Skeletal muscle cell (primary cell): Measurements from ENCODE around the gene PCDH17.

Source experiments
- DNase-seq: peaks from one replicate; pipeline ENCODE4 v3.0.0-alpha.2; 2010; ENCODE audit warnings: low read depth
- H3K4me3 ChIP-seq: 2 replicates; pipeline ENCODE4 v1.5.1; 2011; ENCODE audit warnings: low read depth, mild to moderate bottlenecking, control low read depth, low read length, moderate library complexity

The PCDH17 gene

DNA sequence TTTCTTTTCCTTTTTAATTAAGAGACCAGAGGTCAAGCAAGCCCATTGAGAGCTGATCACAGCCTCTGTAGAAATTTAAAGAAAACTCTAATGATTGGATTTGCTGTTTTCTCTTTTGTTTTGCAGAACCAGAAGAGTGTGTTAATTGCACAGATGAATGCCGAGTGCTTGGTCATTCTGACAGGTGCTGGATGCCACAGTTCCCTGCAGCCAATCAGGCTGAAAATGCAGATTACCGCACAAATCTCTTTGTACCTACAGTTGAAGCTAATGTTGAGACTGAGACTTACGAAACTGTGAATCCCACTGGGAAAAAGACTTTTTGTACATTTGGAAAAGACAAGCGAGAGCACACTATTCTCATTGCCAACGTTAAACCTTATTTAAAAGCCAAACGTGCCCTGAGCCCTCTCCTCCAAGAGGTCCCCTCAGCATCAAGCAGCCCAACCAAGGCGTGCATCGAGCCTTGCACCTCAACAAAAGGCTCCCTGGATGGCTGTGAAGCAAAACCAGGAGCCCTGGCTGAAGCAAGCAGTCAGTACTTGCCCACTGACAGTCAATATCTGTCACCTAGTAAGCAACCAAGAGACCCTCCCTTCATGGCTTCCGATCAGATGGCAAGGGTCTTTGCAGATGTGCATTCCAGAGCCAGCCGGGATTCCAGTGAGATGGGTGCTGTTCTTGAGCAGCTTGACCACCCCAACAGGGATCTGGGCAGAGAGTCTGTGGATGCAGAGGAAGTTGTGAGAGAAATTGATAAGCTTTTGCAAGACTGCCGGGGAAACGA lies 93.1 kb downstream of the PCDH17 start:
- no peak for DNase-seq
- no peak overlapping the region for H3K4me3 ChIP-seq

DNA sequence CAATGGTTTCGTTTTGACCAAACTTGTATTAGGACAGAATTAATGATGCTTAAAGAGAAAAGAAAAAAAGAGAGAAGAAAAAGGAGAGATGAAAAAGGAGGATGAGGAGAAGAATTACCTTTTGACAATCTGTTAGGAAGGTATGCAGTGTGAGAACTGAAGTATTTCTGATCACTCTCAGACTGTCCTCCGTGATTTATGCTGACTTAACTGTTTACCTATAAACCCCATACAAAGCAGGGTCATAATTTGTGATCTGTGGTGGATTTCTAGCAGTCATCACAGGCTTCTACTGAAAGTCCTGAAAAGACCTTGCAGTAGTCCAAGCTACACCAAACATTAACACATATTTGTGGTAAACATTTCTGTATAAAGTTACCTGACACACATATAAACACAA lies 93.9 kb downstream of the PCDH17 start:
- H3K4me3 ChIP-seq: no peak overlapping the region
- no peak for DNase-seq

DNA sequence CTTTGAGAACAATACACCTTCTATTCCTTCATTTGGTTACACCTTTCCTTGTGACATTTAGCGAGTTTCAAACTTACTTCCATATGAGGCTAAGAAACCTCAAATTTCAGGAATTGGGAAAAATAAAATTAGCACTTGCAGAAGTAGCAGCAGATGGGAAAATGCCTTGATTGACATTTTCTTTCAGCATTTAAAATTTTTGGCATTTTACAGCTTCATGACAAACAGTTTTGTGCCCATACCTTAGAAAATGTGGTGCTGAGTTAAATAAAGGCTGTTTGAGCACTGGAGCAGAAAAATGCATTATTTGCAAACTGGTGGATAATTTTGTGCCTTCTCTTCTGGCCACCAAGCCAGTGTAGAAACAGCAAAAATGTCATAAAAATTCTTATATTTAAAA lies 95.4 kb downstream of the PCDH17 start:
- no peak overlapping the region for H3K4me3 ChIP-seq
- no peak for DNase-seq

DNA sequence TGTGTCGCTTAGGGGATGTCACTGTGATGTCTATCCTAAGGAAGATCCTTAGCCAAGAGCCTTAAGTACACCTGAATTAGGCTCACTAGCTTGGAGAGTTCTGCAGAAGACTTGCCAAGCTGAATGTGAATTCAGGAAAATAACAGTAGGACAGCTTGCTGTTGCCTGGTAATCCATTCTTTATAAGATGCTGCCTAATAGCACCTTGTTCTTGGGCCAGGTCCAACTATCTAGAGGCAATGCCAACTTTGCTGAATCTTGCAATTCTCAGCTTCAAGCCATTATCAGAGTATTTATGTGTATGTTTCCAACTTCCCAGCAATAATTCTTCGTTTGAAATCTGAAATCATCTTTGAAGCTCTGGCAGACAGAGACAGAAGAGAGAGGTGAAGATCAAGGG lies 102.8 kb downstream of the PCDH17 start:
- H3K4me3 ChIP-seq: no peak overlapping the region
- no peak for DNase-seq

DNA sequence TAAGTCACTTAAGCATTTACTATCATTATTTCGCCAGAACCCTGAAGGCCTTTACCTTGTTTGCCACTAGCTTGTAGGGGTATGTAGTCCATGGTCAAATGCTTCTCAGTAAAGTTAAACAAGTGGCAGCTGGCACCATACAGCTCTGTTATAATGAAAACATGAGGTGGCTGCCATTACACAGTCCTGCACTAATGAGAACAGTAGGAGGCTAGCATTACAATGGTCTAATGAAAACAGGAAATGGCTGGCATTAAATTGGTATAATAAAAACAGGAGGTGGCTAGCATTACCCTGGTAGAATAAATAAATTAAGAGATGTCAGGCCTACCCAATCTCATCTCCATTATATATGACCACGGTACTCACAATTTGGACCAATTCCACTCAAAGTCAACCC lies 107.5 kb downstream of the PCDH17 start:
- DNase-seq: no peak
- no peak overlapping the region for H3K4me3 ChIP-seq

DNA sequence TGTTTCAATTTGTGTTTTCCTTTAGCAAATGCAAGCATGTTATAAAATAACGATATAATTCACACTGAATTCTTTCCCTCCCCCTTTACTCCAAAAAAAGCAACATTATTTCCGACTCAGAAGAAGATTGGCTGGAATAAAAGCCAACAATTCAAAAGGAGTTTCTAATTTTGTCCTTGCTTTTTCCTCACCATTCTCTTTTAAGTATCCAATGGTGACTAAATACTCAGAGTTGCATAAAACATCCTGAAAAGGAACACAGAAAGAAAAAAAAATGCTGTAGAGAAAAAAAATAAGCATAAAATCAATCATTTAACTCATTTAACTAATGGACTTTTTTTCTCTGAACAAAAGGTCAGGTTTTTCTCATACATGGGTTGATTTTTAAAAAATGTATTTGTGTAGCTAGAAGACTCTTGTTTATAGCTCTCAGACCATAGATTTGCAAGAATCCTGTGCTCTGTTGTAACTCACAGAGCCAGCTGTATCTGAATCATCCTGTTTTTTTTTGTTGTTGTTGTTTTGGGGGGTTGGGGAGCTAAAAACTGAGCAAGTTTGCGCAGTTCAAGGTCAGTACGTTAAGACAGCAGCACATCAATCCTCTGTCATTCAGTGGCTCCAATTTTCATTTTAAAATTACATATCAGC lies 108.1 kb downstream of the PCDH17 start:
- H3K4me3 ChIP-seq: no peak overlapping the region
- DNase-seq: peak; percentile 12

DNA sequence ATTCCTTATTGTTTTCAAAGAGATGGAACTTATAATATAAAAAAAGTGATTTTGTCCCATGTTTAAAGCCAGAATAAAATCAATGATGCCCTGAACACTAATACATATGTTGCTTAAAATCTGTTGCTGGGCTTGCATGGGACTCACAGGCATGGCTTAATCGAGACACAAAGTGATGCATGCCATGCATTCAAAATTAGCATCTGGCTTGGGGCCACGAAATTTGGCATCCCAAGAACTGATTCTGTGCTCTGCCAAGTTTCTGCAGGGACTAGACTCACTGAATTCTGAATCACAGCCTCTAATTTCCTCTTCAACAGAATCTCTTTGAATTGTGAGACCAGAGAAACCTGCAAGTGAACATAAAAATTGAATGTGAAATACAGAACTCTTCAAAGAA lies 109.2 kb downstream of the PCDH17 start:
- no peak overlapping the region for H3K4me3 ChIP-seq
- peak; percentile 10 for DNase-seq

DNA sequence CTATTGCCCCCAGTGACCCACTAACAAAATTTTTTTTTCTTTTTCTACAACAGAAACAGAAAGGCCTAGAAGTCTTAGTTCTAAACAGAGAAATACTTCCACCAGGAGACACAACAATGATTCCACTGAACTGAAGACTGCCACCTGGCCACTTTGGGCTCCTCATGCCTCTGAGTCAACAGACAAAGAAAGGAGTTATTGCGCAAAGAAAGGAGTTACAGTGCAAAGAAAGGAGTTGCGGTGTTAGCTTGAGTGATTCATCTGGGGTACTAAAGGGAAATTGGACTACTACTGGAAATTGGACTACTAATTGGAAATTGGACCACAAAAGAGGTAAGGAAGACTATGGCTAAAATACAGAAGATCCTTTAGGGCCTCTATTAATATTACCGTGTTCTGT lies 116.6 kb downstream of the PCDH17 start:
- DNase-seq: peak; percentile 4
- H3K4me3 ChIP-seq: no peak overlapping the region

DNA sequence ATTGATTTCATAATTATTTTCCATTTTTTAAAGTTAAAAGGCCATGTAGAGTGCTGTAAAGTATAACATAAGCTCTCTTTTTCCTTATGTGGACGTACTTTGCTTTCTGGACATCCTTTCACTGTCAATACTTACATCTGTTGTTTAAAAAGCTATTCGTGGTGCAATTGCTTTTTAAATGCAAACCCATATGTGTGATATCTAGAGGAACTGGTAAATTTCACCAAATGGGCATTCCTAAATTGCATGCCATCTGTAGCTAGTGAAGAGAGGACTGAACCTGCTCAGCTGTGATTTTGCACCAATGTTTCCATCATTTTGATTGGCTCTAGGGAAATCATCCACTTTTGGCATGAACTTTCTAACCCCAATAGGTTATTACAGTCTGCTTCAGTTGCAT lies 129.4 kb downstream of the PCDH17 start:
- no peak for DNase-seq
- H3K4me3 ChIP-seq: no peak overlapping the region

DNA sequence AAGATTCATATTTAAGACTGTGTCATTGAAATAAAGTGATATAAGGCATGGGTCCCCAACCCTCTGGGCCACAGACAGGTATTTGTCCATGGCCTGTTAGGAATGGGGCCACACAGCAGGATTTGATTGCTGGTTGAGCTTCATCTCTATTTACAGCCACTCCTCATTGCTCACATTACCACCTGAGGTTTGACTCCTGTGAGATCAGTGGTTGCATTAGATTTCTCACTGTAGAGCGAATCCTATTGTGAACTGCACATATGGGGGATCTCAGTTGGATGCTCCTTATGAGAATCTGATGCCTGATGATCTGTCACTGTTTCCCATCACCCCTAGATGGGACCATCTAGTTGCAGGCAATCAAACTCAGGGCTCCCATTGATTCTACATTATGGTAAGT lies 132.1 kb downstream of the PCDH17 start:
- no peak for DNase-seq
- H3K4me3 ChIP-seq: no peak overlapping the region
